ENCODE data around the gene RAB44. TPM values are rescaled to one million over a fixed set of nuclear protein-coding genes. Genes with fewer than 3 reads are reported as not detected.

Gene RAB44
- total RNA-seq, 1 experiment from 2014 or later: not detected

- intact Hi-C loops (cut with micrococcal nuclease; ENCODE audit: unreplicated experiment): no loop called here
- Mint-ChIP-seq H3K27me3 (ENCODE audit: insufficient read depth, unreplicated experiment) (no peaks in the 10 kb centered on the region), H3K9me3 (ENCODE audit: unreplicated experiment) (no peaks in the 10 kb centered on the region), H3K4me1 (ENCODE audit: low read depth, unreplicated experiment) (peaks cover 10% of the 10 kb centered on the region), H3K27ac (ENCODE audit: unreplicated experiment) (no peak overlapping the region), H3K4me3 (ENCODE audit: unreplicated experiment) (no peak overlapping the region), H3K36me3 (ENCODE audit: insufficient read depth, unreplicated experiment) (no peaks in the 10 kb centered on the region)
- H3K4me3 ChIP-seq (ENCODE audit: low read depth, low read length): no peak overlapping the region
- TF ChIP-seq CTCF (IDR thresholded peaks at IDR 0.05; ENCODE audit: insufficient read depth in 1 of 2, low read depth in 1 of 2, low read length in 1 of 2, severe bottlenecking in 1 of 2, unreplicated experiment in 1 of 2): no peak
- CTCF ChIA-PET: no interaction called here
- no peak for DNase-seq
- no peaks in the 10 kb centered on the region for H3K27me3 ChIP-seq (replicated peaks; ENCODE audit: control insufficient read depth, insufficient read depth, low read length)
- POLR2A ChIA-PET: no interaction called here
- no peaks in the 10 kb centered on the region for H3K9me3 ChIP-seq
- no TSS peak for BruUV-seq (replicated peaks)
- peaks cover 21% of the 10 kb centered on the region for H3K4me1 ChIP-seq
- no peaks in the 10 kb centered on the region for H3K36me3 ChIP-seq (ENCODE audit: control insufficient read depth, insufficient read depth, low read length)
These were observed 45.4 kb downstream of the RAB44 start for GRCh38 chr6:36743032-36743431.

- H3K9me3 ChIP-seq: no peaks in the 10 kb centered on the region
- no peaks in the 10 kb centered on the region for H3K27me3 ChIP-seq (replicated peaks; ENCODE audit: control insufficient read depth, insufficient read depth, low read length)
- no peak for DNase-seq
- Mint-ChIP-seq H3K27ac (ENCODE audit: unreplicated experiment) (peak overlapping the region; percentile 64), H3K27me3 (ENCODE audit: insufficient read depth, unreplicated experiment) (no peaks in the 10 kb centered on the region), H3K36me3 (ENCODE audit: insufficient read depth, unreplicated experiment) (no peaks in the 10 kb centered on the region), H3K4me1 (ENCODE audit: low read depth, unreplicated experiment) (peaks cover 10% of the 10 kb centered on the region), H3K9me3 (ENCODE audit: unreplicated experiment) (no peaks in the 10 kb centered on the region), H3K4me3 (ENCODE audit: unreplicated experiment) (no peak overlapping the region)
- no peak overlapping the region for H3K4me3 ChIP-seq (ENCODE audit: low read depth, low read length)
- POLR2A ChIA-PET: no interaction called here
- H3K36me3 ChIP-seq (ENCODE audit: control insufficient read depth, insufficient read depth, low read length): no peaks in the 10 kb centered on the region
- BruUV-seq (replicated peaks): no TSS peak
- H3K4me1 ChIP-seq: peaks cover 21% of the 10 kb centered on the region
- TF ChIP-seq CTCF (IDR thresholded peaks at IDR 0.05; ENCODE audit: insufficient read depth in 1 of 2, low read depth in 1 of 2, low read length in 1 of 2, severe bottlenecking in 1 of 2, unreplicated experiment in 1 of 2): no peak
- intact Hi-C loops (cut with micrococcal nuclease; ENCODE audit: unreplicated experiment): no loop called here
- CTCF ChIA-PET: no interaction called here
These were observed 46.1 kb downstream of the RAB44 start for GRCh38 chr6:36743538-36744303.

- Mint-ChIP-seq H3K27me3 (ENCODE audit: insufficient read depth, unreplicated experiment) (no peaks in the 10 kb centered on the region), H3K36me3 (ENCODE audit: insufficient read depth, unreplicated experiment) (no peaks in the 10 kb centered on the region), H3K9me3 (ENCODE audit: unreplicated experiment) (no peaks in the 10 kb centered on the region), H3K4me3 (ENCODE audit: unreplicated experiment) (no peak overlapping the region), H3K27ac (ENCODE audit: unreplicated experiment) (peak overlapping the region; percentile 64), H3K4me1 (ENCODE audit: low read depth, unreplicated experiment) (peaks cover 10% of the 10 kb centered on the region)
- no peaks in the 10 kb centered on the region for H3K36me3 ChIP-seq (ENCODE audit: control insufficient read depth, insufficient read depth, low read length)
- CTCF ChIA-PET: no interaction called here
- no peaks in the 10 kb centered on the region for H3K27me3 ChIP-seq (replicated peaks; ENCODE audit: control insufficient read depth, insufficient read depth, low read length)
- TF ChIP-seq CTCF (IDR thresholded peaks at IDR 0.05; ENCODE audit: insufficient read depth in 1 of 2, low read depth in 1 of 2, low read length in 1 of 2, severe bottlenecking in 1 of 2, unreplicated experiment in 1 of 2): no peak
- no TSS peak for BruUV-seq (replicated peaks)
- intact Hi-C loops (cut with micrococcal nuclease; ENCODE audit: unreplicated experiment): no loop called here
- no peak overlapping the region for H3K4me3 ChIP-seq (ENCODE audit: low read depth, low read length)
- DNase-seq: no peak
- H3K9me3 ChIP-seq: no peaks in the 10 kb centered on the region
- POLR2A ChIA-PET: no interaction called here
- peaks cover 21% of the 10 kb centered on the region for H3K4me1 ChIP-seq
These were observed 46.7 kb downstream of the RAB44 start for GRCh38 chr6:36744304-36744673.
